Karpas-422 (cell line): ENCODE data around the gene DECR2. TPM values are rescaled to one million over a fixed set of nuclear protein-coding genes. Genes with fewer than 3 reads are reported as not detected.

ENCODE experiments used
- DNase-seq: peaks from one replicate; pipeline ENCODE4 v3.0.0-alpha.2; 2015
- H2AFZ ChIP-seq: fragments of 200-600 bp; sonication (generic); 2 replicates; pipeline ENCODE4 v1.6.1; 2014; ENCODE audit warnings: antibody characterized with exemption, low read length, mixed read lengths
- H3K27ac ChIP-seq: fragments of 200-600 bp; sonication (generic); 2 replicates; pipeline ENCODE4 v1.5.1; 2014; ENCODE audit warnings: mild to moderate bottlenecking, low read length, moderate library complexity
- H3K27me3 ChIP-seq: fragments of 200-600 bp; sonication (generic); 2 replicates; pipeline ENCODE4 v1.6.1; 2014; ENCODE audit warnings: low read length, mixed read lengths
- H3K36me3 ChIP-seq: fragments of 200-600 bp; sonication (generic); 2 replicates; pipeline ENCODE4 v1.6.1; 2014; ENCODE audit warnings: low read length, mixed read lengths; ENCODE audit not compliant: insufficient read depth
- H3K4me1 ChIP-seq: fragments of 200-600 bp; sonication (generic); 2 replicates; pipeline ENCODE4 v1.6.1; 2014; ENCODE audit warnings: mild to moderate bottlenecking, low read length, mixed read lengths
- H3K4me2 ChIP-seq: fragments of 200-600 bp; sonication (generic); 2 replicates; pipeline ENCODE4 v1.6.1; 2014; ENCODE audit warnings: low read length, low read depth, mild to moderate bottlenecking; ENCODE audit not compliant: poor library complexity, severe bottlenecking
- H3K4me3 ChIP-seq: fragments of 200-600 bp; sonication (generic); 2 replicates; pipeline ENCODE4 v1.5.1; 2014; ENCODE audit warnings: mild to moderate bottlenecking, antibody characterized with exemption, low read length, mixed read lengths
- H3K79me2 ChIP-seq: fragments of 200-600 bp; sonication (generic); 2 replicates; pipeline ENCODE4 v1.6.1; 2014; ENCODE audit warnings: mild to moderate bottlenecking, low read length, mixed read lengths
- H3K9ac ChIP-seq: fragments of 200-600 bp; sonication (generic); 2 replicates; pipeline ENCODE4 v1.6.0; 2014; ENCODE audit warnings: low read length
- H3K9me2 ChIP-seq: fragments of 200-600 bp; sonication (generic), shearing (Covaris generic); replicated peaks from 2 replicates; pipeline ENCODE4 v1.6.0; 2014; ENCODE audit warnings: mild to moderate bottlenecking, low read length, moderate library complexity; ENCODE audit not compliant: insufficient read depth
- H3K9me3 ChIP-seq: fragments of 300-700, 200-600 bp; sonication (generic); 2 replicates; pipeline ENCODE4 v1.6.1; 2014; ENCODE audit warnings: low read length, mixed read lengths
- H4K20me1 ChIP-seq: fragments of 200-600 bp; sonication (generic); 2 replicates; pipeline ENCODE4 v1.6.1; 2014; ENCODE audit warnings: mild to moderate bottlenecking, antibody characterized with exemption, low read length, low read depth; ENCODE audit not compliant: insufficient read depth
- total RNA-seq: library from RNA; depleted of rRNA; stranded (reverse); fragments of >200 nt; shearing (Covaris generic); gene quantifications from 2 replicates; pipeline ENCODE4 v1.2.3, GENCODE V29; 2014; ENCODE audit warnings: low replicate concordance

The DECR2 gene
- total RNA-seq, 1 experiment from 2014 or later: 5.3 TPM

- Histone ChIP-seq H3K27me3 (no peaks in the 10 kb centered on the region), H3K36me3 (no peaks in the 10 kb centered on the region), H3K4me3 (peak overlapping the region; percentile 95), H3K4me1 (peaks cover 26% of the 10 kb centered on the region), H3K9me2 (no peaks in the 10 kb centered on the region), H3K9ac (peak overlapping the region; percentile 91), H4K20me1 (no peaks in the 10 kb centered on the region; the same call in 1 of the 2 replicates), H2AFZ (no peak overlapping the region), H3K27ac (no peak overlapping the region), H3K9me3 (no peaks in the 10 kb centered on the region), H3K4me2 (peak overlapping the region; percentile 91), H3K79me2 (peaks cover 13% of the 10 kb centered on the region)
- no peak for DNase-seq
These were observed 21.5 kb upstream of the DECR2 start for GRCh38 chr16:379961-380761.

GRCh38 chr16:380762-381011, 21.0 kb upstream of the DECR2 start:
- H3K4me1 ChIP-seq: peaks cover 26% of the 10 kb centered on the region
- DNase-seq: no peak

GRCh38 chr16:381012-381788, 20.5 kb upstream of the DECR2 start:
- H3K4me1 ChIP-seq: peaks cover 26% of the 10 kb centered on the region
- peak overlapping the region; percentile 91 for H3K4me2 ChIP-seq
- no peak overlapping the region; the same call in 1 of the 2 replicates for H3K27ac ChIP-seq
- H4K20me1 ChIP-seq: no peaks in the 10 kb centered on the region; the same call in 1 of the 2 replicates
- no peak overlapping the region for H2AFZ ChIP-seq
- H3K9me2 ChIP-seq: no peaks in the 10 kb centered on the region
- no peaks in the 10 kb centered on the region for H3K27me3 ChIP-seq
- peak overlapping the region; percentile 91 for H3K9ac ChIP-seq
- peak; percentile 66 for DNase-seq
- H3K9me3 ChIP-seq: no peaks in the 10 kb centered on the region
- peak overlapping the region; percentile 95 for H3K4me3 ChIP-seq
- H3K79me2 ChIP-seq: peaks cover 13% of the 10 kb centered on the region
- H3K36me3 ChIP-seq: no peaks in the 10 kb centered on the region

More at GRCh38 chr16:380762-381011, 21.0 kb upstream of the DECR2 start:
- H3K9ac ChIP-seq: peak overlapping the region; percentile 91
- H2AFZ ChIP-seq: no peak overlapping the region
- H3K9me2 ChIP-seq: no peaks in the 10 kb centered on the region
- H3K9me3 ChIP-seq: no peaks in the 10 kb centered on the region
- peak overlapping the region; percentile 95 for H3K4me3 ChIP-seq
- H3K27ac ChIP-seq: no peak overlapping the region
- H3K79me2 ChIP-seq: peaks cover 13% of the 10 kb centered on the region
- no peaks in the 10 kb centered on the region for H3K36me3 ChIP-seq
- H3K4me2 ChIP-seq: peak overlapping the region; percentile 91
- H3K27me3 ChIP-seq: no peaks in the 10 kb centered on the region
- H4K20me1 ChIP-seq: no peaks in the 10 kb centered on the region; the same call in 1 of the 2 replicates

GRCh38 chr16:381789-382717, 19.6 kb upstream of the DECR2 start, which contains the start of gene PGAP6:
PGAP6 (minus strand) TSS chr16:381978; CDS start chr16:381821, 157 bp downstream.
- H4K20me1 ChIP-seq: no peaks in the 10 kb centered on the region; the same call in 1 of the 2 replicates
- peak within 1 kb of the TSS; percentile 98 for H2AFZ ChIP-seq
- no peaks in the 10 kb centered on the region for H3K27me3 ChIP-seq
- H3K4me2 ChIP-seq: peak within 1 kb of the TSS; percentile 99
- peak; percentile 92 for DNase-seq
- H3K27ac ChIP-seq: no peak within 1 kb of the TSS; the same call in 1 of the 2 replicates
- peak within 1 kb of the TSS; percentile 93 for H3K9ac ChIP-seq
- peaks cover 13% of the 10 kb centered on the region for H3K79me2 ChIP-seq
- H3K36me3 ChIP-seq: no peaks in the 10 kb centered on the region
- no peaks in the 10 kb centered on the region for H3K9me2 ChIP-seq
- peak within 1 kb of the TSS; percentile 99 for H3K4me3 ChIP-seq
- H3K4me1 ChIP-seq: peaks cover 26% of the 10 kb centered on the region
- H3K9me3 ChIP-seq: no peaks in the 10 kb centered on the region

GRCh38 chr16:383326-384051, 18.2 kb upstream of the DECR2 start:
- Histone ChIP-seq H3K4me1 (peaks cover 26% of the 10 kb centered on the region), H2AFZ (no peak overlapping the region; the same call in 1 of the 2 replicates), H3K4me2 (peak overlapping the region; percentile 99), H3K27me3 (no peaks in the 10 kb centered on the region), H3K4me3 (peak overlapping the region; percentile 99), H4K20me1 (no peaks in the 10 kb centered on the region; the same call in 1 of the 2 replicates), H3K9me3 (no peaks in the 10 kb centered on the region), H3K79me2 (peaks cover 13% of the 10 kb centered on the region), H3K36me3 (no peaks in the 10 kb centered on the region), H3K9ac (peak overlapping the region; percentile 93), H3K27ac (no peak overlapping the region), H3K9me2 (no peaks in the 10 kb centered on the region)
- peak; percentile 84 for DNase-seq

GRCh38 chr16:386641-387156, 15.0 kb upstream of the DECR2 start:
- H3K27ac ChIP-seq: no peak overlapping the region
- no peaks in the 10 kb centered on the region for H3K79me2 ChIP-seq
- H3K9ac ChIP-seq: no peak overlapping the region
- no peaks in the 10 kb centered on the region for H3K9me3 ChIP-seq
- DNase-seq: no peak
- H3K4me2 ChIP-seq: no peak overlapping the region
- H3K4me3 ChIP-seq: no peak overlapping the region
- no peaks in the 10 kb centered on the region for H3K36me3 ChIP-seq
- peaks cover 18% of the 10 kb centered on the region for H3K4me1 ChIP-seq
- H4K20me1 ChIP-seq: no peaks in the 10 kb centered on the region
- H3K9me2 ChIP-seq: no peaks in the 10 kb centered on the region
- H3K27me3 ChIP-seq: no peaks in the 10 kb centered on the region
- H2AFZ ChIP-seq: no peak overlapping the region
